CD4-positive, alpha-beta memory T cell (primary cell): Measurements from ENCODE around the gene TAS2R3. TPM values are rescaled to one million over a fixed set of nuclear protein-coding genes. Genes with fewer than 3 reads are reported as not detected.
A peak's percentile ranks its signal among the peaks of the same experiment; 100 is the strongest.

Experiments used
- CTCF ChIA-PET: fragments of 350-600 bp; sonication (Branson Sonifier 250); formaldehyde crosslinking; loops from one replicate; lab custom pipeline; 2021; ENCODE audit warnings: inconsistent platforms; ENCODE audit not compliant: partially characterized antibody; lab: Charles Lee
- POLR2A ChIA-PET: fragments of 350-600 bp; sonication (Branson Sonifier 250); formaldehyde crosslinking; loops from one replicate; lab custom pipeline; 2021; ENCODE audit not compliant: partially characterized antibody; lab: Charles Lee
- DNase-seq, 5 donors: peaks; one replicate each; pipeline versions ENCODE4 v3.0.0 to v3.0.0-alpha.2; 2020 to 2022; ENCODE audit warnings: mixed read lengths in 1 of 5
- H3K27ac ChIP-seq: one replicate; pipeline ENCODE4 v1.7.0; 2013; ENCODE audit warnings: low read depth, low read length
- H3K27me3 ChIP-seq: 2 replicates; pipeline ENCODE4 v1.7.0; 2013; ENCODE audit warnings: mild to moderate bottlenecking, low read length, moderate library complexity; ENCODE audit not compliant: insufficient read depth
- H3K36me3 ChIP-seq: 2 replicates; pipeline ENCODE4 v1.7.0; 2013; ENCODE audit warnings: mild to moderate bottlenecking, low read length, moderate library complexity; ENCODE audit not compliant: insufficient read depth
- H3K4me1 ChIP-seq: 2 replicates; pipeline ENCODE4 v1.7.0; 2013; ENCODE audit warnings: mild to moderate bottlenecking, low read length, moderate library complexity; ENCODE audit not compliant: insufficient read depth
- H3K4me3 ChIP-seq, 2 donors: one replicate each; pipeline ENCODE4 v1.7.0; 2013; ENCODE audit warnings: low read length in 2 of 2, mild to moderate bottlenecking in 1 of 2
- H3K9me3 ChIP-seq, 2 donors: one replicate each; pipeline ENCODE4 v1.7.0; 2013; ENCODE audit warnings: low read length in 2 of 2, control low read depth in 1 of 2; ENCODE audit not compliant: control insufficient read depth in 1 of 2
- H3K27ac Mint-ChIP-seq, 7 donors: one replicate each; pipeline ENCODE4 v1.8.0; 2020 to 2021; ENCODE audit warnings: mixed read lengths in 7 of 7, mild to moderate bottlenecking in 6 of 7, inconsistent platforms in 3 of 7, moderate library complexity in 3 of 7
- H3K27me3 Mint-ChIP-seq, 2 donors: one replicate each; pipeline ENCODE4 v1.8.0; 2020 to 2021; ENCODE audit warnings: mixed read lengths in 2 of 2
- H3K36me3 Mint-ChIP-seq, 2 donors: one replicate each; pipeline ENCODE4 v1.8.0; 2020 to 2021; ENCODE audit warnings: mixed read lengths in 2 of 2, inconsistent platforms in 1 of 2, mild to moderate bottlenecking in 1 of 2
- H3K4me1 Mint-ChIP-seq, 4 donors: one replicate each; pipeline ENCODE4 v1.8.0; 2020 to 2021; ENCODE audit warnings: mixed read lengths in 4 of 4, mild to moderate bottlenecking in 1 of 4
- H3K4me3 Mint-ChIP-seq, 8 donors: one replicate each; pipeline ENCODE4 v1.8.0; 2020 to 2021; ENCODE audit warnings: mixed read lengths in 8 of 8, mild to moderate bottlenecking in 7 of 8, moderate library complexity in 6 of 8, inconsistent platforms in 3 of 8
- H3K9me3 Mint-ChIP-seq, 8 donors: one replicate each; pipeline ENCODE4 v1.8.0; 2020 to 2021; ENCODE audit warnings: mixed read lengths in 8 of 8, mild to moderate bottlenecking in 5 of 8, inconsistent platforms in 3 of 8, moderate library complexity in 1 of 8
- intact Hi-C: fragments of 100-400 bp; cut with micrococcal nuclease; formaldehyde crosslinking; loops from one replicate; pipeline ENCODE4 v1.15.1; 2023
- polyA plus RNA-seq, 2 donors: library from polyadenylated mRNA; unstranded; fragments of 300-500 nt; fragmentation: Illumina TruSeq; gene quantifications; one replicate each; pipeline ENCODE4 v1.2.3, GENCODE V29; 2021
- total RNA-seq, 2 experiments: library from RNA; stranded (reverse); gene quantifications; one replicate each; pipeline ENCODE4 v1.2.3, GENCODE V29; 2021

TAS2R3 gene, protein sequence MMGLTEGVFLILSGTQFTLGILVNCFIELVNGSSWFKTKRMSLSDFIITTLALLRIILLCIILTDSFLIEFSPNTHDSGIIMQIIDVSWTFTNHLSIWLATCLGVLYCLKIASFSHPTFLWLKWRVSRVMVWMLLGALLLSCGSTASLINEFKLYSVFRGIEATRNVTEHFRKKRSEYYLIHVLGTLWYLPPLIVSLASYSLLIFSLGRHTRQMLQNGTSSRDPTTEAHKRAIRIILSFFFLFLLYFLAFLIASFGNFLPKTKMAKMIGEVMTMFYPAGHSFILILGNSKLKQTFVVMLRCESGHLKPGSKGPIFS
- total RNA-seq (1 to 10 TPM; 5.6 to 8.0 TPM), polyA plus RNA-seq (not detected)

DNA sequence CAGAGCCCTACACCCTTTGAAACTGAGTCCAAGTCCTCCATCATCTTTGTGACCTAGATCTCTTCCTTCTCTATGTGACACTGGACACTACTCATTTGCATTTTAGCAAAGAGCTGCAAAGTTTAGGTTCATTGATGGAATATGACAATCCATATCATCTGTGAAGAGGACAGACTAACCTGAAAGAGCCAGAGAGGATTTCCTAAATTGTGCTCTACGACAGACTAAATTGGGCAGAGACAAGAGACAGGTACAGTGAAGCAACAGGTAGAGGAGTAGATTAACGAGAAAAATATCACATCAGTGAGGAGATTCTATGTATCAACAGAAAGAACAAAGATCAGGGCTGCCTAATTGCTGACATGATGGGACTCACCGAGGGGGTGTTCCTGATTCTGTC, at the start of gene TAS2R3:
Gene TAS2R3 (plus strand): TSS at position 301 of the 400 bp plus-strand sequence. CDS start 62 bp downstream, at position 363.
- H3K9me3 Mint-ChIP-seq: peaks cover 0 to 3% (median 0%) of the 10 kb centered on the region in 8 donors
- H3K36me3 Mint-ChIP-seq: peaks cover 66 to 72% of the 10 kb centered on the region in 2 donors
- no peak within 1 kb of the TSS for H3K4me3 Mint-ChIP-seq
- Histone ChIP-seq H3K9me3 (no peaks in the 10 kb centered on the region), H3K4me3 (no peak within 1 kb of the TSS), H3K4me1 (no peaks in the 10 kb centered on the region), H3K36me3 (peaks cover 16% of the 10 kb centered on the region), H3K27me3 (no peaks in the 10 kb centered on the region), H3K27ac (no peak within 1 kb of the TSS)
- H3K27ac Mint-ChIP-seq: peak within 1 kb of the TSS in 4 of 7 donors; percentile 10 to 51 (median 20)
- POLR2A ChIA-PET: interaction anchor here (1.6 kb wide), 1 partner anchor 26 kb away, joined by 3 read pairs; the partner anchor contains the start of gene SSBP1
- CTCF ChIA-PET: no interaction called here
- intact Hi-C loops: no loop called here
- DNase-seq: no peak
- no peaks in the 10 kb centered on the region for H3K27me3 Mint-ChIP-seq
- H3K4me1 Mint-ChIP-seq: peaks cover 3 to 10% (median 5%) of the 10 kb centered on the region in 4 donors

DNA sequence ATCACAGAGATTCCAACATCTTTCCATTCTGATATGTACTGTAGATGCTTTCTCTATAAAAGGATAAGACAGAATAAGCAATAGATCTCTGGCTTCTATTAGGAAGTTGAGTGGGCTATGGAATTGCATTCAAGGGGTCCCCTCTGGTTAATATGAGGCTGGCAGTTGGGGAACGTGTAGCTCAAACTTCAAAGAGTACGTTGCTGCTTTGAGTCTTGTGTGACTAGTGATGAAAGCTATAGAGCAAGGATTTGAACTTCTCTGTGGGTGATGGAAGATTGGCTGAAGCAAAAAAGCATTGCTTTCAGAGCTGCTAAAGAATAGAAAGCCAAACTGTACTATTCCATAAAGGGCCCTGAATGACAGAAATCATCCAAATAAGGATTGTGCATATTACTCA, 49.3 kb upstream of the TAS2R3 start:
- Histone ChIP-seq H3K27me3 (no peaks in the 10 kb centered on the region), H3K36me3 (no peaks in the 10 kb centered on the region), H3K4me1 (no peaks in the 10 kb centered on the region), H3K9me3 (no peaks in the 10 kb centered on the region), H3K4me3 (no peak overlapping the region), H3K27ac (no peak overlapping the region)
- H3K27ac Mint-ChIP-seq: no peak overlapping the region
- no peak overlapping the region for H3K4me3 Mint-ChIP-seq
- no peak for DNase-seq
- no peaks in the 10 kb centered on the region for H3K9me3 Mint-ChIP-seq
- no peaks in the 10 kb centered on the region for H3K27me3 Mint-ChIP-seq
- intact Hi-C loops: no loop called here
- peaks cover 0 to 2% (median under 1%) of the 10 kb centered on the region in 4 donors for H3K4me1 Mint-ChIP-seq
- H3K36me3 Mint-ChIP-seq: peaks cover 0 to 14% of the 10 kb centered on the region in 2 donors
- ChIA-PET POLR2A (no interaction called here), CTCF (interaction anchor here (1.2 to 1.8 kb wide), 2 partner anchors 11 to 23 kb away, joined by 4 read pairs; partner anchors contain the start of gene SSBP1)

DNA sequence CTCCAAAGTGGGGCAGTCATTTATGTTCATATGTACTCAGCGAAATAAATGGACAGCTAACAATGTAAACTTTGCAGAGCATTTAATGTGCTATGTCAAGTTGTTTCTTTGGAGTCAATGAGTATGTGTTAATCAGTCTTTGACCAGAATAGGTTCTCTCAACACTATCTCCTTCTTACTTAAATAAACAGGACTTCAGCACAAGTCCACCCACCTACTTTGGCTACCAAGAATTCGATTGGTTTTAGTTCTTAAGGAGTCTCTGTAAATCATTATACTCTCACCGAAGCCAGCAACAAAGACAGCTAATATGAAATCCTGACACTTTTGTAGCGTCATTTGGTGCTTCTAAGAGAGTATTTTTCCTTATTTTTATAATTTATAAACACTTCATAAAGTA, 48.9 kb upstream of the TAS2R3 start:
- Histone ChIP-seq H3K27me3 (no peaks in the 10 kb centered on the region), H3K36me3 (no peaks in the 10 kb centered on the region), H3K4me3 (no peak overlapping the region), H3K27ac (no peak overlapping the region), H3K9me3 (no peaks in the 10 kb centered on the region), H3K4me1 (no peaks in the 10 kb centered on the region)
- no peak overlapping the region for H3K27ac Mint-ChIP-seq
- no peak for DNase-seq
- ChIA-PET POLR2A (no interaction called here), CTCF (interaction anchor here (1.8 kb wide), 1 partner anchor 10 kb away, joined by 4 read pairs; no protein-coding TSS in a partner anchor)
- intact Hi-C loops: no loop called here
- peaks cover 0 to 14% of the 10 kb centered on the region in 2 donors for H3K36me3 Mint-ChIP-seq
- H3K4me3 Mint-ChIP-seq: no peak overlapping the region
- no peaks in the 10 kb centered on the region for H3K27me3 Mint-ChIP-seq
- no peaks in the 10 kb centered on the region for H3K9me3 Mint-ChIP-seq
- peaks cover 0 to 2% (median under 1%) of the 10 kb centered on the region in 4 donors for H3K4me1 Mint-ChIP-seq

DNA sequence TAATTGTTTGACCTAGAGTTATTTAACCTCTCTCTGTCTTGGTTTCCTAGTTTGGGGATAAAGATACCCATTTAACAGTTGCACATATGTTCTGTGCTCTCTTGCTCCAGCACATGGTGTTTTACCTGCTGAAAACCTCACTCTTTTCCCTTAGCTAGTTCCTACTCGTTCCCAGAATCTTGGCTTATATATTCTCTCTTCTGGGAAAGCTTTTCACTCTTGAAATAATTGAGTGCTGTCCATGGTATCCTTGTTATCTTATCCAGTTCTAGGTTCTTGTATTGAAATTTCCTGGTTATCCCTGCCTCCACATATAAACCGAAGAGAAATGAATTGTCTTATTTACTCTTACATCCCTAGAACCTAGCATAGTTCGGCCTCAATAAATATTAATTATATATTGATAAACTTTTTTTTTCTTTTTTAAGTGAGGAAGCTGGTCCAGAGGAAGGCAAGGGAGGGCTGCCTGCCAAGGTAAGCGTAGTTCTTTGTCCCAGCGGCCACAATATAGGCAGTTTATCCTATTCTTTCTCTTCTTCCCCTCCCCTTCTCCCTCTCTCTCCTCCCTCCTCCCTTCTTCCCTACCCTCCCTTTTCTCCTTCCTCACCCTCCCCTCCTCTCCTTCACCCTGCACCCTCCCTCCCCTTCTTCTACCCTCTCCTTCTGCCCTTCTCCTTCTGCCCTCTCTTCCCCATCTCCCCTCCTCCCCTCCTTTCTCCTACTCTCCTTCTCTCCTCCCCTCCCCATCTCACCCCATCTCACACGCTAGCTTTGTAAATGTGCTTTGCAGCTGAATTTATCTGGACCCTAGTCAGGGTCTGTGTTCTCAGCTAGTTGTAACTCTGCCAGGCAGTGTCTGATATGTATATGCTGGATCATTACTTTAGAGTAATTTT, 47.9 kb upstream of the TAS2R3 start:
- Mint-ChIP-seq H3K9me3 (no peaks in the 10 kb centered on the region), H3K27me3 (no peaks in the 10 kb centered on the region), H3K4me3 (no peak overlapping the region), H3K27ac (no peak overlapping the region), H3K4me1 (peaks cover 0 to 2% (median 0%) of the 10 kb centered on the region in 4 donors), H3K36me3 (peaks cover 0 to 7% of the 10 kb centered on the region in 2 donors)
- no peak for DNase-seq
- CTCF ChIA-PET: interaction anchor here (0.6 to 1.8 kb wide), 3 partner anchors 9 to 14 kb away, joined by 4 read pairs; no protein-coding TSS in a partner anchor
- H3K27me3 ChIP-seq: no peaks in the 10 kb centered on the region
- POLR2A ChIA-PET: interaction anchor here (0.9 kb wide), 1 partner anchor 14 kb away, joined by 4 read pairs; the partner anchor contains the start of gene DENND11
- no peaks in the 10 kb centered on the region for H3K9me3 ChIP-seq
- intact Hi-C loops: no loop called here
- H3K4me1 ChIP-seq: no peaks in the 10 kb centered on the region
- no peak overlapping the region for H3K4me3 ChIP-seq
- H3K27ac ChIP-seq: no peak overlapping the region
- no peaks in the 10 kb centered on the region for H3K36me3 ChIP-seq

DNA sequence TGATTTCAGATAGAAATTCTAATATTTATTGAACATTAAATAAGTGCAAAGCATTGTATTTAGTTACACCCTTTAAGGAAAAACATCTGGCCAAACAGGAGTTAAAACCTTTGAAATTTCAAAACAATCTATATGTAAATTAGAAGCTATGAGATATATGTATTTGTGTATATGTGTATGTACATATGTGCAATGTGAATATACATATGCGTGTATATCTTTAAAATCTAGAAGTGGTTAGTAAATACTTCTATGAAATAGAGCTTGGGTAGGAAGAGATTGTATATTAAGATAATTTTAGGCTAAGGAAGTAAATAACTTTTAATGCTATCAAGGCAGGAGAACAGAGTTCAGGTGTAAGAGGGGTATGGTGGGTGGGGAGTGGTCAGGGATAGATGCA, 46.4 kb upstream of the TAS2R3 start:
- Mint-ChIP-seq H3K36me3 (peaks cover 0 to 6% of the 10 kb centered on the region in 2 donors), H3K4me1 (no peaks in the 10 kb centered on the region), H3K27me3 (no peaks in the 10 kb centered on the region), H3K27ac (no peak overlapping the region), H3K4me3 (no peak overlapping the region), H3K9me3 (no peaks in the 10 kb centered on the region)
- Histone ChIP-seq H3K27me3 (no peaks in the 10 kb centered on the region), H3K4me1 (no peaks in the 10 kb centered on the region), H3K27ac (no peak overlapping the region), H3K4me3 (no peak overlapping the region), H3K36me3 (no peaks in the 10 kb centered on the region), H3K9me3 (no peaks in the 10 kb centered on the region)
- intact Hi-C loops: no loop called here
- DNase-seq: no peak
- ChIA-PET POLR2A (no interaction called here), CTCF (interaction anchor here (0.8 kb wide), 1 partner anchor 20 kb away, joined by 3 read pairs; no protein-coding TSS in a partner anchor)

DNA sequence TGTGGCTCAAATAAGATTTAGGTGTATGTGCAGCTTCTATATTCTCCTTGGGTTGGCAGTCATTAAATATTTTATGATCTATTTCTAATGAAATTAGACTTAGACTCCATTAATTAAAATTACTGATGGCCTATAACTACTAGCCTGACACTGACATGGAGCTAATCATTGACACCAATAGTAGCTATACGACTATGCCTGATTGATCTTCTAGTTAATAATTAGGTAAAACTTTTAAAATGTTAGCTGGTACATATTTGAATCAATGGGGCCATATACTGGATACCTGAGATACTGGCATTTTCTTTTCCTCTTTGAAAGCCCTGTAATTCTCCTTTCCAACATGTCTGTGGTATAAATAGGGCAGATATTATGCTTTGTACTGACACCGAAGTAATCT, 41.4 kb upstream of the TAS2R3 start:
- H3K36me3 ChIP-seq: no peaks in the 10 kb centered on the region
- H3K27me3 Mint-ChIP-seq: no peaks in the 10 kb centered on the region
- DNase-seq: no peak
- H3K27ac Mint-ChIP-seq: no peak overlapping the region
- no peak overlapping the region for H3K4me3 ChIP-seq
- H3K27ac ChIP-seq: no peak overlapping the region
- no peaks in the 10 kb centered on the region for H3K9me3 Mint-ChIP-seq
- H3K36me3 Mint-ChIP-seq: peaks cover 0 to 25% of the 10 kb centered on the region in 2 donors
- CTCF ChIA-PET: interaction anchor here (1.3 to 3.1 kb wide), 2 partner anchors 15 to 68 kb away, joined by 4 to 15 read pairs; partner anchors contain the start of gene SSBP1
- H3K4me1 ChIP-seq: no peaks in the 10 kb centered on the region
- H3K4me3 Mint-ChIP-seq: no peak overlapping the region
- H3K9me3 ChIP-seq: no peaks in the 10 kb centered on the region
- no peaks in the 10 kb centered on the region for H3K27me3 ChIP-seq
- intact Hi-C loops: no loop called here
- H3K4me1 Mint-ChIP-seq: no peaks in the 10 kb centered on the region
- POLR2A ChIA-PET: interaction anchor here (1.0 to 2.7 kb wide), 2 partner anchors 16 to 21 kb away, joined by 3 to 13 read pairs; partner anchors contain the start of genes DENND11 and SSBP1
